ENCODE measurements around the gene ITPRIPL1. TPM values are rescaled to one million over a fixed set of nuclear protein-coding genes. Genes with fewer than 3 reads are reported as not detected.

Gene ITPRIPL1
- polyA plus RNA-seq, 1 of the 3 experiments (the other 2 are of a cell fraction), result 5.0 TPM

DNA sequence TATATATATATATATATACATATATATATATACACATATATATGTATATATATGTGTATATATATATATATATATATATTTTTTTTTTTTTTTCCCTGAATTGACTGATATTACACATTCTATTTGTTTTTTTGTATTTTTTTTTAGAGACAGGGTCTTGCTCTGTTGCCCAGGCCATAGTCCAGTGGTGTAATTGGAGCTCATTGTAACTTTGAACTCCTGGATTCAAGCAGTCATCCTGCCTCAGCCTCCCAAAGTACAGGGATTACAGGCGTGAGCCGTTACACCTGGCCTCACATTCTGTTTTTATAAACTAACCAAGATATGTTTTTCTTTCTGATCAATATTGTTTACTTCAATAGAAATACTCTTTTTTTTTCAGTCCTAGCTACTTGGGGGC is 36.6 kb downstream of the ITPRIPL1 start:
- Histone ChIP-seq H3K9me3 (no peaks in the 10 kb centered on the region), H3K4me2 (no peak overlapping the region), H3K4me1 (ENCODE audit: control insufficient read depth in 1 of 2, insufficient read depth in 2 of 2, low read depth in 1 of 2, low read length in 1 of 2) (no peaks in the 10 kb centered on the region), H4K20me1 (ENCODE audit: insufficient read depth) (no peaks in the 10 kb centered on the region), H3K9ac (no peak overlapping the region), H3K27ac (ENCODE audit: low read depth in 2 of 2, low read length in 1 of 2) (no peak overlapping the region), H3K27me3 (ENCODE audit: insufficient read depth) (no peaks in the 10 kb centered on the region), H3K4me3 (ENCODE audit: low read depth in 2 of 2, low read length in 1 of 2) (no peak overlapping the region), H3K9me2 (no peaks in the 10 kb centered on the region), H3K79me2 (ENCODE audit: insufficient read depth) (no peaks in the 10 kb centered on the region), H3F3A (replicated peaks; ENCODE audit: insufficient read depth) (no peaks in the 10 kb centered on the region), H2AFZ (ENCODE audit: low read depth) (no peak overlapping the region), H3K36me3 (replicated peaks in 1 of 2; ENCODE audit: control insufficient read depth in 1 of 2, insufficient read depth in 2 of 2, low read length in 1 of 2) (peaks cover 32 to 34% of the 10 kb centered on the region in 2 experiments)
- 98% methylated on average over 2 of the region's 2 CpGs for WGBS (ENCODE audit: low lambda C conversion rate)
- DNase-seq, result no peak
- CTCF ChIA-PET, result interaction anchor here (1.0 to 1.1 kb wide), 2 partner anchors 11 to 45 kb away, joined by 3 read pairs; no protein-coding TSS in a partner anchor
- POLR2A ChIA-PET, result no interaction called here
- TF ChIP-seq, protein P1, sequence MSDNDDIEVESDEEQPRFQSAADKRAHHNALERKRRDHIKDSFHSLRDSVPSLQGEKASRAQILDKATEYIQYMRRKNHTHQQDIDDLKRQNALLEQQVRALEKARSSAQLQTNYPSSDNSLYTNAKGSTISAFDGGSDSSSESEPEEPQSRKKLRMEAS (IDR thresholded peaks at IDR 0.05; ENCODE audit: low read depth), result no peak
- TF ChIP-seq FOXJ3 (CRISPR knock-in tag; IDR thresholded peaks at IDR 0.05) (no peak), MXI1 (IDR thresholded peaks at IDR 0.05; ENCODE audit: low read depth, low read length) (no peak), TEAD4 (IDR thresholded peaks at IDR 0.05; ENCODE audit: borderline replicate concordance, insufficient read depth) (no peak), RFX5 (IDR thresholded peaks at IDR 0.05; ENCODE audit: low read length) (no peak), GABPA (IDR thresholded peaks at IDR 0.05; ENCODE audit: low read depth) (no peak), TAF1 (IDR thresholded peaks at IDR 0.05; ENCODE audit: borderline replicate concordance, low read depth, low read length) (no peak), EZH2phosphoT487 (IDR thresholded peaks at IDR 0.05; ENCODE audit: borderline replicate concordance, low read depth) (no peak), RAD21 (IDR thresholded peaks at IDR 0.05; ENCODE audit: low read length) (no peak), SIN3A (IDR thresholded peaks at IDR 0.05; ENCODE audit: borderline replicate concordance, low read depth, low read length) (no peak), SMC3 (IDR thresholded peaks at IDR 0.05; ENCODE audit: low read depth, low read length) (no peak), NFIC (IDR thresholded peaks at IDR 0.05; ENCODE audit: borderline replicate concordance) (no peak), RCOR1 (IDR thresholded peaks at IDR 0.05; ENCODE audit: low read length) (no peak), ELF1 (IDR thresholded peaks at IDR 0.05) (no peak), EP300 (IDR thresholded peaks at IDR 0.05; ENCODE audit: borderline replicate concordance in 1 of 2, low read depth in 1 of 2, low read length in 1 of 2) (no peak), GATA2 (CRISPR knock-in tag; IDR thresholded peaks at IDR 0.05) (no peak), CHD2 (IDR thresholded peaks at IDR 0.05; ENCODE audit: low read length, partially characterized antibody) (no peak)
- TF ChIP-seq, protein P2, sequence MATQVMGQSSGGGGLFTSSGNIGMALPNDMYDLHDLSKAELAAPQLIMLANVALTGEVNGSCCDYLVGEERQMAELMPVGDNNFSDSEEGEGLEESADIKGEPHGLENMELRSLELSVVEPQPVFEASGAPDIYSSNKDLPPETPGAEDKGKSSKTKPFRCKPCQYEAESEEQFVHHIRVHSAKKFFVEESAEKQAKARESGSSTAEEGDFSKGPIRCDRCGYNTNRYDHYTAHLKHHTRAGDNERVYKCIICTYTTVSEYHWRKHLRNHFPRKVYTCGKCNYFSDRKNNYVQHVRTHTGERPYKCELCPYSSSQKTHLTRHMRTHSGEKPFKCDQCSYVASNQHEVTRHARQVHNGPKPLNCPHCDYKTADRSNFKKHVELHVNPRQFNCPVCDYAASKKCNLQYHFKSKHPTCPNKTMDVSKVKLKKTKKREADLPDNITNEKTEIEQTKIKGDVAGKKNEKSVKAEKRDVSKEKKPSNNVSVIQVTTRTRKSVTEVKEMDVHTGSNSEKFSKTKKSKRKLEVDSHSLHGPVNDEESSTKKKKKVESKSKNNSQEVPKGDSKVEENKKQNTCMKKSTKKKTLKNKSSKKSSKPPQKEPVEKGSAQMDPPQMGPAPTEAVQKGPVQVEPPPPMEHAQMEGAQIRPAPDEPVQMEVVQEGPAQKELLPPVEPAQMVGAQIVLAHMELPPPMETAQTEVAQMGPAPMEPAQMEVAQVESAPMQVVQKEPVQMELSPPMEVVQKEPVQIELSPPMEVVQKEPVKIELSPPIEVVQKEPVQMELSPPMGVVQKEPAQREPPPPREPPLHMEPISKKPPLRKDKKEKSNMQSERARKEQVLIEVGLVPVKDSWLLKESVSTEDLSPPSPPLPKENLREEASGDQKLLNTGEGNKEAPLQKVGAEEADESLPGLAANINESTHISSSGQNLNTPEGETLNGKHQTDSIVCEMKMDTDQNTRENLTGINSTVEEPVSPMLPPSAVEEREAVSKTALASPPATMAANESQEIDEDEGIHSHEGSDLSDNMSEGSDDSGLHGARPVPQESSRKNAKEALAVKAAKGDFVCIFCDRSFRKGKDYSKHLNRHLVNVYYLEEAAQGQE (IDR thresholded peaks at IDR 0.05; ENCODE audit: low read depth, low read length), result no peak
- TF ChIP-seq, protein P3, sequence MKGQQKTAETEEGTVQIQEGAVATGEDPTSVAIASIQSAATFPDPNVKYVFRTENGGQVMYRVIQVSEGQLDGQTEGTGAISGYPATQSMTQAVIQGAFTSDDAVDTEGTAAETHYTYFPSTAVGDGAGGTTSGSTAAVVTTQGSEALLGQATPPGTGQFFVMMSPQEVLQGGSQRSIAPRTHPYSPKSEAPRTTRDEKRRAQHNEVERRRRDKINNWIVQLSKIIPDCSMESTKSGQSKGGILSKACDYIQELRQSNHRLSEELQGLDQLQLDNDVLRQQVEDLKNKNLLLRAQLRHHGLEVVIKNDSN (IDR thresholded peaks at IDR 0.05; ENCODE audit: borderline replicate concordance, low read depth), result no peak
- TF ChIP-seq, protein P4, sequence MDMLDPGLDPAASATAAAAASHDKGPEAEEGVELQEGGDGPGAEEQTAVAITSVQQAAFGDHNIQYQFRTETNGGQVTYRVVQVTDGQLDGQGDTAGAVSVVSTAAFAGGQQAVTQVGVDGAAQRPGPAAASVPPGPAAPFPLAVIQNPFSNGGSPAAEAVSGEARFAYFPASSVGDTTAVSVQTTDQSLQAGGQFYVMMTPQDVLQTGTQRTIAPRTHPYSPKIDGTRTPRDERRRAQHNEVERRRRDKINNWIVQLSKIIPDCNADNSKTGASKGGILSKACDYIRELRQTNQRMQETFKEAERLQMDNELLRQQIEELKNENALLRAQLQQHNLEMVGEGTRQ (IDR thresholded peaks at IDR 0.05; ENCODE audit: borderline replicate concordance, low read depth, low read length), result no peak
